GM19043 (cell line): ENCODE results near the gene FABP1.

ENCODE experiments used
- ATAC-seq: cut with Tn5 transposase; IDR thresholded peaks from one replicate; pipeline ENCODE4 v1.9.1; 2021; ENCODE audit warnings: low read depth; ENCODE audit not compliant: unreplicated experiment

The FABP1 gene

GRCh38 chr2:88116669-88117432 is 11.0 kb downstream of the FABP1 start:
- ATAC-seq, result no peak

- ATAC-seq, result no peak
Observed at GRCh38 chr2:88115825-88116518, 11.9 kb downstream of the FABP1 start.

- no peak for ATAC-seq
Observed at GRCh38 chr2:88114889-88115288, 13.0 kb downstream of the FABP1 start.

- ATAC-seq, result no peak
Observed at GRCh38 chr2:88113069-88113468, 14.8 kb downstream of the FABP1 start.

GRCh38 chr2:88110830-88111229 is 17.0 kb downstream of the FABP1 start:
- ATAC-seq, result no peak

- ATAC-seq, result no peak
Observed at GRCh38 chr2:88108796-88109195, 19.1 kb downstream of the FABP1 start.

- ATAC-seq, result no peak
Observed at GRCh38 chr2:88100489-88100858, 27.4 kb downstream of the FABP1 start.

GRCh38 chr2:88099798-88100488 is 27.9 kb downstream of the FABP1 start:
- no peak for ATAC-seq

GRCh38 chr2:88098558-88098900 is 29.3 kb downstream of the FABP1 start:
- no peak for ATAC-seq

GRCh38 chr2:88097891-88098557 is 29.8 kb downstream of the FABP1 start:
- no peak for ATAC-seq

- ATAC-seq, result no peak
Observed at GRCh38 chr2:88097192-88097591, 30.7 kb downstream of the FABP1 start.

- no peak for ATAC-seq
Observed at GRCh38 chr2:88096708-88097107, 31.2 kb downstream of the FABP1 start.

GRCh38 chr2:88095022-88095421 is 32.8 kb downstream of the FABP1 start:
- ATAC-seq, result no peak

GRCh38 chr2:88092773-88093172 is 35.1 kb downstream of the FABP1 start:
- no peak for ATAC-seq

- no peak for ATAC-seq
Observed at GRCh38 chr2:88091943-88092342, 35.9 kb downstream of the FABP1 start.

GRCh38 chr2:88090446-88091283 is 37.2 kb downstream of the FABP1 start:
- ATAC-seq, result no peak

- no peak for ATAC-seq
Observed at GRCh38 chr2:88088999-88089398, 38.9 kb downstream of the FABP1 start.

GRCh38 chr2:88087763-88088162 is 40.1 kb downstream of the FABP1 start:
- no peak for ATAC-seq

GRCh38 chr2:88087073-88087472 is 40.8 kb downstream of the FABP1 start:
- ATAC-seq, result no peak

- no peak for ATAC-seq
Observed at GRCh38 chr2:88086401-88086800, 41.5 kb downstream of the FABP1 start.
